ENCODE measurements around the gene LIPH.
"Not testable (repeated sequence)": the region's sequence is repeated elsewhere in the genome, so short reads cannot be mapped to it uniquely, and the experiment has no call there.

The LIPH gene

GRCh38 chr3:185484296-185484695, 68.1 kb downstream of the LIPH start:
- DNase-seq = no peak

- no peak for DNase-seq
Measured at GRCh38 chr3:185479373-185479945, 72.9 kb downstream of the LIPH start.

- no peak for DNase-seq
Measured at GRCh38 chr3:185477316-185477715, 75.1 kb downstream of the LIPH start.

GRCh38 chr3:185474922-185475321, 77.5 kb downstream of the LIPH start:
- not testable (repeated sequence) for DNase-seq

DNA sequence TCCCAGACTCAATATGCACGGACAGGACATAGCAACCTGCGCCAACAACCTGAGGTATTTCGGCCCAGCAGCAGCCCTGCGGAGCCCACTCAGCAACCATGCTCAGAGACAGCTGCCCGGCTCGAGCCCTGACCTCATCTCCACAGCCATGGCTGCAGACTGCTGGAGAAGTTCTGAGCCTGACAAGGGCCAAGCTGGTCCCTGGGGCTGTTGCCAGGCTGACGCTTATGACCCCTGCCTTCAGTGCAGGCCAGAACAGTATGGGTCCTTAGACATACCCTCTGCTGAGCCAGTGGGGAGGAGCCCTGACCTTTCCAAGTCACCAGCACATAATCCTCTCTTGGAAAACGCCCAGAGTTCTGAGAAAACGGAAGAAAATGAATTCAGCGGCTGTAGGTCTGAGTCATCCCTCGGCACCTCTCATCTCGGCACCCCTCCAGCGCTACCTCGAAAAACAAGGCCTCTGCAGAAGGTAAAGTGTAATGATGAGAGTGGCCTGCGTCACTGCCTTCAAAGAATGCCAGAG, 79.0 kb downstream of the LIPH start:
- DNase-seq = no peak

DNA sequence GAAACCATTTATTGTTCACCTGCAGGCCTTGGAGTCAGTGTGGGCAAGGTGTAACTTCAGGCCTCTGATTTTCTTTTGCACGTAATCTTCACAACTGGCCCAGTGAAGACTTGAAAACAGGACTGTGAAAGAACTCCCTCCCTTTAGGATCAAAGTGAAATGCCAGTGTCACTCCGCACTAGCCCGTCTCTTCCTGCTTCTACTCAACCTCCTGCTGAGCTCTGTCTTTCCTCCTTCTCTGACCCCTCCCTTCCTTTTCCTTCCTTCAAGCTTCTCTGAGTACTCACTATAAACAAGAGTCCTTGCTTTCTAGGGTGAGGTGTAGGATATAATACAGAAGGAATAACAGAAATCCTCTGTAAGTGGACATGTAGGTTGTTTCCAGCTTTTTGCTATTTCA, 82.1 kb downstream of the LIPH start:
- no peak for DNase-seq

DNA sequence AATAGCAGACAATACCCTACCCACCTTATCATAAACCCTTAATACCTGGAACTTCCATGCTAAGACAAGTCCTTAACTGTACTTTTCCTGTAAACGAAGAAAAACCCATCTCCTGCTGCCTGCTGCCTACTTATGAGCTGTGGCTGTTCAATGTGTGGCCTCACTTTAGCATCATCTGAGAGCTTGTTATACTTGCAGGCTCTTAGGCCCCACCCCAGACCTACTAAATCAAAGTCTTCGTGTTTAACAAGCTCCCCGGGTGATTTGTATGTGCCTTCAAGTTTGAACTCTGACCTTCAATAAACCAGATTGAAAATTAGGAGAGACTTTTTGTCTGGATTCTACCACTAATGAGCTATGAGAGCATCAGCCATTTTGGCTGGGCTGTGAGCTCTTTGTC, 82.8 kb downstream of the LIPH start:
- no peak for DNase-seq

- DNase-seq = not testable (repeated sequence)
Measured at GRCh38 chr3:185466123-185466522, 86.3 kb downstream of the LIPH start.

DNA sequence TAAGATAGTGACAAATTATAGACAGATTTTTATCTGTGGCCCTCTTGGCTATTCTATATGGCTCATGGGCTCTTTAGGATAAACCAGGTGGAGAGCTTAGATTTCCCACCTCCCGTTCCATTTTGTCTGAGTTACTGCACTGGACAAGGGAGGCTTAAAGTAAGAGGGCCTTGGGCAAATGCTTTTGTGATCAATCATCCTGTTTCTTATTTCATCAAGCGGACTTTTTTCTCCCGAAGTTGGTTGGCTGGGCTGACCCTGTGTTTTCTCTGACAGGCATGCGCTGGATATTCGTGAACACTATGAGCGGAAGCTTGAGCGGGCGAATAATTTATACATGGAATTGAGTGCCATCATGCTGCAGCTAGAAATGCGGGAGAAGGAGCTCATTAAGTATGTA, 86.9 kb downstream of the LIPH start:
- no peak for DNase-seq

DNA sequence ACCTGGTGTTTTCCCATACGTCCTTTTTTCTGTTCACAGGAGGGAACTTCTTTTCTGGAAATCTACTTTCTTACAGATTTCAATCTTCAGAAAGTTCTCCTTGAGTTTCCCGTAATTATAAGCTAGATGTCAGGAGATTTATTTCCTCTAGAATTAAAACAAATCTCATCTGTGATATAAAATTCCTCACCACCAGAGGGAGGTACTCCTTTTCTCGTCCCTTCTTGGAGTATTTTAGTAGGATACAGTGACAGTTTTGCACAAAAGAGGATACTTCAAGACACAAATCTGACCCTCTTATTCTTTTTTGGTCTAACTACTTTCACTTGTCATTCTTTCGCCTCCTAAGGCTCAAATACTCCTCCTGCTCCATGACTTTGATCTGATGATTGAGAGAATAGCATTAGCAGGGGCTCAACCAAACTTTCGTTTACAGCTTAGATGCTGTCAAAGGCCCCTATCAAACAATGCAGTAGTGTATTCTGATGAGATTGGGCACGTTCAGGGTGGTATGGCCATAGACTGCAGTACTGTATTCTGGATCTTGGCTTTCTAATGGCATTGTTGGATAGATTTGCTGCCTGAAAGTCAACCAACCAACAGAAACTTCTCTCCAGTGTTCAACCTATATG, 91.6 kb downstream of the LIPH start:
- DNase-seq = no peak

GRCh38 chr3:185460309-185460708, 92.1 kb downstream of the LIPH start:
- no peak for DNase-seq

GRCh38 chr3:185457376-185457775, 95.0 kb downstream of the LIPH start:
- DNase-seq = no peak
